ENCODE measurements around the gene LIN9.
"Not testable (repeated sequence)": the region's sequence is repeated elsewhere in the genome, so short reads cannot be mapped to it uniquely, and the experiment has no call there.

The LIN9 gene

DNA sequence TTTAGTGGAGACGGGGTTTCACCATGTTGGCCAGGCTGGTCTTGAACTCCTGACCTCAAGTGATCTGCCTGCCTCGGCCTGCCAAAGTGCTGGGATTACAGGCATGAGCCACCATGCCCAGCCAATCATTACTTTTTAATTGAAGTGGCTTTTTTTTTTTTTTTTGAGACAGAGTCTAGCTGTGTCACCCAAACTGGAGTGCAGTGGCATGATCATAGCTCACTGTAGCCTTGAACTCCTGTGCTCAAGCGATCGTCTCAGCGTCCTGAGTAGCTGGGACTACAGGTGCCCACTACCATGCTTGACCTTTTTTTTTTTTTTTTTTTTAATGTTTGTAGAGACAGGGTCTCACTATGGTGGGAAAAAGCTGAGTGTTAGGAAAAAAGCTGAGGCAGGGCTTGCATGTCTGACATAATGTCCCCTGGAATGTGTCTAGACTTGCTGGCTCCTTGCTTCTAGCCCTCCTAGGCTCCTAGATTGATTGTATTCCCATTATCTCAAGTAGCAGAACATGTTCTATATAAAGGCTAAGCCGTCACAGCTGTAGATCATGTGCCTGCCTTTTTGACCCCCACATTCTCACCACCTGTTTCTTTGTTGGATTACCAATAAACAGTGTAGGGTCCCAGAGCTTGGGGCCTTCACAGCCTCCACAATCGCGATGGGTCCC is 36.6 kb downstream of the LIN9 start:
- not testable (repeated sequence) for DNase-seq (ENCODE audit: low spot score)

DNA sequence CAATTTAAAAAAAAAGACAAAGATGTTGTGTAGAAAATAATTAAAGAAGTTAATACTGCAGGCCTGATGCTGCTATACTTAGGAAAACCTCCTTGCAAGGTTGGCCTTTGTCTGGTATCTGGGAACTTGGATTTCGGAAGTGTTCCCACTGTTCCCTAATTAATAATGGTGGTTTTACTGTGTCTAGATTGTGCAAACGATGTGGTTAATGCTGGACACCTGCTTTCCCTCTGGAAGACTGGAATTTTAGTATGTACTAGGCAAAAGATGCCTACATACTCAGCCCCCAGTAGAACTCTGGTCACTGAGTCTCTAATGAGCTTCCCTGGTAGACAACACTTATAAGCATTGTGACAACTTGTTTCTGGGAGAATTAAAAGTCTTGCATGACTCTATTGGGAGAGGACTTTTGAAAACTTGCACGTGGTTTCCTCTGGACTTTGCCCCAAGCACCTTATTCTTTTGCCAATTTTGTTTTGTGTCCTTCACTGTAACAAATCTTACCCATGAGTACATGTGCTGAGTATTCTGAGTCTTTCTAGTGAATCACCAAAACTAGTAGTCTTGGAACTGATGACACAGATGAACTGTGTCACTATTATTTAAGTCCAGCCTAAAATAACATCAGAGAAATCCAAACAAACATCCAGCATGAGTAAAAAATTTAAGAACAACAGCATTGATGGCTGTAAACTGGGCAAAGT is 40.4 kb downstream of the LIN9 start:
- DNase-seq (ENCODE audit: low spot score), result no peak

- no peak for DNase-seq (ENCODE audit: low spot score)
Measured at GRCh38 chr1:226261818-226262217, 47.1 kb downstream of the LIN9 start.

GRCh38 chr1:226255380-226255779 is 53.6 kb downstream of the LIN9 start:
- DNase-seq (ENCODE audit: low spot score), result no peak

- DNase-seq (ENCODE audit: low spot score), result no peak
Measured at GRCh38 chr1:226253933-226254332, 55.0 kb downstream of the LIN9 start.

DNA sequence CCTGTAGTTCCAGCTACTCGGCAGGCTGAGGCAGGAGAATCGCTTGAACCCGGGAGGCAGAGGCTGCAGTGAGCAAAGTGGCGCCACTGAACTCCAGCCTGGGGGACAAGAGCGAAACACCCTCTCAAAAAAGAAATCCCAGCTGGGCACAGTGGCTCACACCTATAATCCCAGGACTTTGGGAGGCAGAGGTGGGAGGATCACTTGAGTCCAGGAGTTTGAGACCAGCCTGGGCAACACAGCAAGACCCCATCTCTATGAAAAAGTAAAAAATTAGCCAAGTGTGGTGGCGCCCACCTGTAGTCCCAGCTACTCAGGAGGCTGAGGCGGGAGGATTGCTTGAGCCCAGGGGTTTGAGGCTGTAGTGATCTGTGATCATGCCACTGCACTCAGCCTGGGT is 56.1 kb downstream of the LIN9 start:
- not testable (repeated sequence) for DNase-seq (ENCODE audit: low spot score)

GRCh38 chr1:226250511-226250910 is 58.5 kb downstream of the LIN9 start:
- no peak for DNase-seq (ENCODE audit: low spot score)

- DNase-seq (ENCODE audit: low spot score), result no peak
Measured at GRCh38 chr1:226248796-226249195, 60.2 kb downstream of the LIN9 start.

GRCh38 chr1:226248091-226248490 is 60.9 kb downstream of the LIN9 start:
- no peak for DNase-seq (ENCODE audit: low spot score)

- DNase-seq (ENCODE audit: low spot score), result no peak
Measured at GRCh38 chr1:226239421-226239820, 69.5 kb downstream of the LIN9 start.

DNA sequence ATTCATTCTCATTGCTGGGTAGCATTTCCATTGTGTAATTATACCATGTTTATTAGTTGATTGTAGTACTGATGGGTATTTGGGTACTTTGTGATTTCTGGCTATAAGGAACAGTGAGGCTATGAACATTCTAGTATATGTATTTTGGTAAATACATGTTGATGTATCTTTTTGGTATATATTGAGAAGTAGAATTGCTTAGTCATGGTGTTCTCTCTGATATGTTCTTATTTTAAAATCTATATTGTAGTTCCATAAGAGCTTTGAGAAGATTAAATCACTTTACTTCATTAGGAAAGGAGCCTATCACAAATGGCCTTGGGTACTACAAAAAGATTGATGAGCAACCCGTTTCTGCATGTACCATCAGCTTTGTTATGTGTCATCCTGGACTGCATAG is 72.1 kb downstream of the LIN9 start:
- no peak for DNase-seq (ENCODE audit: low spot score)

DNA sequence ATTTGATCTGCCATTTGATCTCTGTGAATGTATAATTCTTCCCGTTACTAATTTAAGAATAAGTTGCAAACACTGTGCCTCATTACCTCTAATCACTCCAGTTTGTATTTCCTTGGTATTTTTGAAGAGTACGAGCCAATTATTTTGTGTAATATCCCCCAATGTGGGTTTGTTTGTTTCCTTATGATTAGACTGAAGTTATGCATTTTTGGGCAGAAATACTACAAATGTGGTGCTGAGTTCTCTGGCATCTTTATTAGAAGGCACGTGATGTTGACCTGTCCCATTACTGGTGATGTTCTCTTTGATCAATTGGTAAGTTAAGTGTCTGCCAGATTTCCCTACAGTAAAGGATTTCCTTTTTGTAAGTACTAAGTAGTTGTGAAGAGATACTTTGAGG is 75.2 kb downstream of the LIN9 start:
- DNase-seq (ENCODE audit: low spot score), result no peak

- no peak for DNase-seq (ENCODE audit: low spot score)
Measured at GRCh38 chr1:226233293-226233692, 75.7 kb downstream of the LIN9 start.

DNA sequence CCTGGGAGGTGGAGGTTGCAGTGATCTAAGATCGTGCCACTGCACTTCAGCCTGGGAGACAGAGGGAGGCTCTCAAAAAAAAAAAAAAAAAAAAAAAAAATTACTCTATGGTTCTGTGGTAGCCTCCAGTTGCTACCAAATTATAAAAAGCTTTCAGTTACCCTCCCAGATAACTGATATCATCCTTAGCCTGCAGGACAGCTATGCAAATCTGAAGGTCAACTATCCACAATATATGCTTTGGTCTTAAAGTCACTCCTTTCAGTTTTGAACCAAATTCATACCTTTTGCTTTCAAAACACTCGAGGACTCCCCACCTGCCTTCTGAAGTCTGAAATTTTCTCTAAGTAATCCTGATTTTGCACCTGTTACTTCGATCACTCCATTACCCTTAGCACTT is 82.4 kb downstream of the LIN9 start:
- DNase-seq (ENCODE audit: low spot score), result no peak

DNA sequence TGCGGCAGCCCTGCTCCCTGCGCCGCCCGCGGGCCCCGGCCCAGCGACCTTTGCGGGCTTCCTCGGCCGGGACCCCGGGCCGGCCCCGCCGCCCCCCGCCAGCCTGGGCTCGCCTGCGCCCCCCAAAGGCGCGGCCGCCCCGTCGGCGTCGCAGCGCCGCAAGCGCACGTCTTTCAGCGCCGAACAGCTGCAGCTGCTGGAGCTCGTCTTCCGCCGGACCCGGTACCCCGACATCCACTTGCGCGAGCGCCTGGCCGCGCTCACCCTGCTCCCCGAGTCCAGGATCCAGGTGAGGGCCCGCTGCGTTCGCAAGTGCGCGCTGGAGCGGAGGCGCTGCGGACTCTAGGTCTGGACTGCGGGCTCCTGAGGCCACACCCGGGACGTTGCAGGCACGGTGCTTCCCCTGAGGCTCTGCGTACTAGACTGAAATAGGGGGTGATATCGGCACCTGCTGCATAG is 85.1 kb downstream of the LIN9 start:
- DNase-seq (ENCODE audit: low spot score), result no peak

GRCh38 chr1:226223157-226223785 is 85.7 kb downstream of the LIN9 start, which contains the start of gene MIXL1:
Gene MIXL1 (plus strand): TSS chr1:226223664. CDS start chr1:226223682, 18 bp downstream.
- DNase-seq (ENCODE audit: low spot score), result no peak

GRCh38 chr1:226222686-226223085 is 86.3 kb downstream of the LIN9 start:
- no peak for DNase-seq (ENCODE audit: low spot score)

- no peak for DNase-seq (ENCODE audit: low spot score)
Measured at GRCh38 chr1:226220473-226221189, 88.3 kb downstream of the LIN9 start.

DNA sequence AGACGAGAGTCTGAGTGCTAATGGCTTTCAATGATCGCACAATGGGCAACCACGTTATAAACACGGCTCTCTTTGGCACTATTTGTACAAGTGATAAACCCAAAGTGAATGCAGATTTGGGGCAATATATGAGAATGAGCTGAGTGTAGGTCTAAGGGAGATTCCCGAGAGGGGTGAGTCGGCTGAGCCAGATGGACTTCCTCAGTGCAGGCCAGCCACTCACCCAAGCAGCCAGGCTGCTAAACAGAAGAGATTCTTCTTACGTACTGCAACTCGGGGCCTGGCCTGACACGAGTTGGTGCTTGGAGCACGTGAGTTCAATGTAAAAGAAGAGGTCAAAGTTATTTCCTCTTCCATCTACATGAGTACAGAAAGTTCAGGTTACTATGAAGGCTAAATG is 91.7 kb downstream of the LIN9 start:
- DNase-seq (ENCODE audit: low spot score), result no peak

DNA sequence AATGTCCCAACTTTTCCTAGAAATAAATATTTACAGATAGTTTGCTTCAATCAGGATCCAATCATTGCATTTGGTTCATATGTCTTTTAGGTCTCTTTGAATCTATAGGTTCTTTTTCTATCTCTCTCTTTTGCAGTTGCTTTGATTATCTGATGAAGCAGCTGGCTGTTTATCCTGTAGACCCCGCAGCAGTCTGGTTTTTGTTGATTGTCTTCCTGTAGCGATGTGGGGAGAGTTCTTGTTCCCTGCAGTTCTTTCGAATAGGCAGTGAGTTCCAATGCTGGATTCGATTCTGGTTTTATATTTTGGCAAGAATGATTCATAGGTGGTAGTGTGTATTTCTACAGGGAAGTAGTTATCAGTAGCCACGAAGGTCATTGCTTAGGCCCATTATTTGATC is 92.9 kb downstream of the LIN9 start:
- no peak for DNase-seq (ENCODE audit: low spot score)

DNA sequence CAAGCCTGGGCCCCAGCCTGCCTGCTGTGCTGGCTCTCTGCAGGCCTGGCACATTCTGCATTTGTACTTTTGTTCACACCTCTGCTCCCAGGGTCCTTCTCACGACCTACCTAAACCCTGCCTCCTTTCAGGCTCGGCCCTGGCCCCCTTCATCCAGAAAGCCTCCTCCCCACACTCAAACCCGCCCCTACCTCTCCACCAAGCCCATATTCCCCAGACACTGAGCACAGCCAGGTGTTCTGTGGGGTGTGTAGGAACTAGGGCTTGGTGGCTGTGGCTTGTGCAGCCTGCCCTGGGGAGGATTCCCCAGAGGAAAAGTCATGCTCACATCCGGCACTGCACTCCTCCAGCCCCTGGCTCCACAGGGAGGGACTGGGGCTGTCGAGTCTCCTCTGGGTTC is 93.7 kb downstream of the LIN9 start:
- no peak for DNase-seq (ENCODE audit: low spot score)

DNA sequence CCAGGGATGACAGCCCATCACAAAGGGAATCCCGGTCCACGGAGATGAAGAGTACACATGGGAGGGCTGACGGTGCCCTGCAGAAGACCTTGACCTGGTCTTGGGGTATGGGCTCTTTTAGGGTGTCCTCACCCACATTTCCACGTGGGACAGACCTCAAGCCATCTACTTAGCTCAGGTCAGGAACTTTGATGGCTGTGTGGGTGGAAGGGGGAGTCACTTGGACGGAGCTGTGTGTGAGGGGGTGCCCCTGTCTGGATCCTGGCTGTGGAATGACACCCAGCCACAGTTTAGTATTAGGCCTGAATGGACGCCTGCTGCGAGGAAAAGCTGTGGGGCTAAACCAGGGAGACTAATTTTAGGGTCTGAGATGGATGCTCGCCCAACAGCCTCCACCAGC is 96.4 kb downstream of the LIN9 start:
- no peak for DNase-seq (ENCODE audit: low spot score)

Measured in CD4-positive, alpha-beta T cell treated with Interleukin-15 for 4 hours (primary cell).